ENCODE measurements around the gene SPN. TPM values are rescaled to one million over a fixed set of nuclear protein-coding genes. Genes with fewer than 3 reads are reported as not detected.
"Not testable (repeated sequence)": the region's sequence is repeated elsewhere in the genome, so short reads cannot be mapped to it uniquely, and the experiment has no call there.

The SPN gene
- total RNA-seq, 1 experiment from 2014 or later = 0.17 TPM

DNA sequence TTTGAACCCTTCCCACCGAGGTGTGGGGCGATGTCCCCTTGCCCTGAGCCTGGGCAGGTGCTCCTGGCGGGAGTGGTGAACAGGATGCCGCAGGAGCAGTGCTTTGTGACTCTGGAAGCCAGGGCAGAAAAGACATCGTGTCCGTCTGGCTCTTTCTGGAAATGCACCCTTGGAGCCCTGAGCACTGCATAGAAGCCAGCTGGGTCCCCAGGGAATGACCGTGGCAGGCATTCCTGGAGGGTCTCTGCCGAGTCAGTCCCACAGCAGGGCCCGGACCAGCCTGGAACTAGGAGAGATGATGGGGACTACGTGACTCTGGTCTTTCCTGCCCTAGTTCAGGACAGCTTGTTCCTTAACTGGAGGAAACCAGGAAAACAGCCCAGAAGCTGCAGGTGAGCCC, 33.7 kb upstream of the SPN start:
- intact Hi-C loops (cut with micrococcal nuclease; ENCODE audit: unreplicated experiment); H3K9me3 ChIP-seq (ENCODE audit: insufficient read depth, low read depth); DNase-seq; H3K4me2 ChIP-seq; H3K27ac ChIP-seq; H3K4me1 ChIP-seq (replicated peaks; ENCODE audit: insufficient read depth); H3K36me3 ChIP-seq (ENCODE audit: low read depth); H3K27me3 ChIP-seq (ENCODE audit: insufficient read depth, low read depth); H3K79me2 ChIP-seq (ENCODE audit: low read depth); CTCF ChIA-PET; BruUV-seq (replicated peaks); H3K4me3 ChIP-seq; H3F3A ChIP-seq (ENCODE audit: insufficient read depth, low read depth); H4K20me1 ChIP-seq (ENCODE audit: insufficient read depth); POLR2A ChIA-PET (ENCODE audit: unreplicated experiment); H3K9me2 ChIP-seq (ENCODE audit: insufficient read depth); H2AFZ ChIP-seq: not testable (repeated sequence)

GRCh38 chr16:29631658-29632057, 31.4 kb upstream of the SPN start:
- H3K79me2 ChIP-seq (ENCODE audit: low read depth); DNase-seq; H4K20me1 ChIP-seq (ENCODE audit: insufficient read depth); H3K9me2 ChIP-seq (ENCODE audit: insufficient read depth); intact Hi-C loops (cut with micrococcal nuclease; ENCODE audit: unreplicated experiment); H3K27ac ChIP-seq; H3F3A ChIP-seq (ENCODE audit: insufficient read depth, low read depth); CTCF ChIA-PET; H3K4me2 ChIP-seq; H3K36me3 ChIP-seq (ENCODE audit: low read depth); H3K9me3 ChIP-seq (ENCODE audit: insufficient read depth, low read depth); H2AFZ ChIP-seq; H3K4me1 ChIP-seq (replicated peaks; ENCODE audit: insufficient read depth); POLR2A ChIA-PET (ENCODE audit: unreplicated experiment); H3K4me3 ChIP-seq; H3K27me3 ChIP-seq (ENCODE audit: insufficient read depth, low read depth); BruUV-seq (replicated peaks): not testable (repeated sequence)

GRCh38 chr16:29635902-29636301, 27.1 kb upstream of the SPN start:
- intact Hi-C loops (cut with micrococcal nuclease; ENCODE audit: unreplicated experiment); POLR2A ChIA-PET (ENCODE audit: unreplicated experiment); H3K9me3 ChIP-seq (ENCODE audit: insufficient read depth, low read depth); H3K4me3 ChIP-seq; H3K36me3 ChIP-seq (ENCODE audit: low read depth); BruUV-seq (replicated peaks); H3K4me1 ChIP-seq (replicated peaks; ENCODE audit: insufficient read depth); H3K27me3 ChIP-seq (ENCODE audit: insufficient read depth, low read depth); H3K9me2 ChIP-seq (ENCODE audit: insufficient read depth); H3K4me2 ChIP-seq; H2AFZ ChIP-seq; H3K79me2 ChIP-seq (ENCODE audit: low read depth); H3F3A ChIP-seq (ENCODE audit: insufficient read depth, low read depth); DNase-seq; H4K20me1 ChIP-seq (ENCODE audit: insufficient read depth); CTCF ChIA-PET; H3K27ac ChIP-seq: not testable (repeated sequence)

GRCh38 chr16:29636368-29636767, 26.7 kb upstream of the SPN start:
- H3K36me3 ChIP-seq (ENCODE audit: low read depth); POLR2A ChIA-PET (ENCODE audit: unreplicated experiment); H3K79me2 ChIP-seq (ENCODE audit: low read depth); H2AFZ ChIP-seq; H3K4me3 ChIP-seq; H3K9me3 ChIP-seq (ENCODE audit: insufficient read depth, low read depth); H4K20me1 ChIP-seq (ENCODE audit: insufficient read depth); CTCF ChIA-PET; DNase-seq; H3K9me2 ChIP-seq (ENCODE audit: insufficient read depth); BruUV-seq (replicated peaks); H3K4me2 ChIP-seq; H3F3A ChIP-seq (ENCODE audit: insufficient read depth, low read depth); H3K27me3 ChIP-seq (ENCODE audit: insufficient read depth, low read depth); intact Hi-C loops (cut with micrococcal nuclease; ENCODE audit: unreplicated experiment); H3K4me1 ChIP-seq (replicated peaks; ENCODE audit: insufficient read depth); H3K27ac ChIP-seq: not testable (repeated sequence)

- H2AFZ ChIP-seq; H3K36me3 ChIP-seq (ENCODE audit: low read depth); H3K9me3 ChIP-seq (ENCODE audit: insufficient read depth, low read depth); H4K20me1 ChIP-seq (ENCODE audit: insufficient read depth); BruUV-seq (replicated peaks); CTCF ChIA-PET; H3K79me2 ChIP-seq (ENCODE audit: low read depth); H3K27me3 ChIP-seq (ENCODE audit: insufficient read depth, low read depth); H3K27ac ChIP-seq; H3K9me2 ChIP-seq (ENCODE audit: insufficient read depth); H3F3A ChIP-seq (ENCODE audit: insufficient read depth, low read depth); POLR2A ChIA-PET (ENCODE audit: unreplicated experiment); intact Hi-C loops (cut with micrococcal nuclease; ENCODE audit: unreplicated experiment); DNase-seq; H3K4me3 ChIP-seq; H3K4me1 ChIP-seq (replicated peaks; ENCODE audit: insufficient read depth); H3K4me2 ChIP-seq: not testable (repeated sequence)
These were observed 24.3 kb upstream of the SPN start for GRCh38 chr16:29638751-29639150.
